SH-SY5Y (cell line): ENCODE results near the gene TOM1L2.

ENCODE experiments used
- GATA2 ChIP-seq: IDR thresholded peaks from 2 replicates; pipeline ENCODE4 v1.6.1; 2011; ENCODE audit warnings: mild to moderate bottlenecking, low read depth, low read length
- GATA3 ChIP-seq: IDR thresholded peaks from 2 replicates; pipeline ENCODE4 v1.6.1; 2011; ENCODE audit warnings: low read depth, mild to moderate bottlenecking, low read length, moderate library complexity

- no peak for TF ChIP-seq GATA2
- TF ChIP-seq GATA3: no peak
These were observed 98.7 kb downstream of the TOM1L2 start for GRCh38 chr17:17873450-17873991.
